LNCAP (cell line): ENCODE measurements around the gene PGGT1B.

ENCODE experiments used
- TF ChIP-seq, protein P1 (sequence below): fragments of 450-650 bp; IDR thresholded peaks from 2 replicates; pipeline ENCODE4 v1.5.1; 2017; ENCODE audit warnings: mild to moderate bottlenecking

PGGT1B gene

DNA sequence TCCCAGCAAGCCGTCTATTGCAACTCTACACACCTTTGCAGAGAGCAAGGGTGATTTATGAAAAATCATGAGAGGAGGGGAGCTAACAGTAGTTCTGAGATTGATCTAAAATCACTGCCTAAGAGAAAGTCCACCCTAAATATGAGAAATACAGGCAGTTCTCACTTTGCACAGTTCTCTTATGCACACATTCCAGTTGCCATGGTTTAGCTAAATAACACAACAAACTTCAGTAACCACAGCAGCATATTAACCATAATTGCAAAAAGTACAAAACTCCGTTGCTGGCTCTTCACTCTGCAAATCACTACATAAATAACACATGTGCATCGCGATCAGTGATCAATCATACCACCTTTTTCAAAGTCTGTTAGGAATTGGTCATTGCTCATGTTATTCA lies 31.1 kb downstream of the PGGT1B start:
- TF ChIP-seq, protein P1, sequence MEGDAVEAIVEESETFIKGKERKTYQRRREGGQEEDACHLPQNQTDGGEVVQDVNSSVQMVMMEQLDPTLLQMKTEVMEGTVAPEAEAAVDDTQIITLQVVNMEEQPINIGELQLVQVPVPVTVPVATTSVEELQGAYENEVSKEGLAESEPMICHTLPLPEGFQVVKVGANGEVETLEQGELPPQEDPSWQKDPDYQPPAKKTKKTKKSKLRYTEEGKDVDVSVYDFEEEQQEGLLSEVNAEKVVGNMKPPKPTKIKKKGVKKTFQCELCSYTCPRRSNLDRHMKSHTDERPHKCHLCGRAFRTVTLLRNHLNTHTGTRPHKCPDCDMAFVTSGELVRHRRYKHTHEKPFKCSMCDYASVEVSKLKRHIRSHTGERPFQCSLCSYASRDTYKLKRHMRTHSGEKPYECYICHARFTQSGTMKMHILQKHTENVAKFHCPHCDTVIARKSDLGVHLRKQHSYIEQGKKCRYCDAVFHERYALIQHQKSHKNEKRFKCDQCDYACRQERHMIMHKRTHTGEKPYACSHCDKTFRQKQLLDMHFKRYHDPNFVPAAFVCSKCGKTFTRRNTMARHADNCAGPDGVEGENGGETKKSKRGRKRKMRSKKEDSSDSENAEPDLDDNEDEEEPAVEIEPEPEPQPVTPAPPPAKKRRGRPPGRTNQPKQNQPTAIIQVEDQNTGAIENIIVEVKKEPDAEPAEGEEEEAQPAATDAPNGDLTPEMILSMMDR, result no peak

GRCh38 chr5:115229606-115230005 lies 33.1 kb downstream of the PGGT1B start:
- TF ChIP-seq, protein P1, result no peak

- TF ChIP-seq, protein P1, result no peak
Measured at GRCh38 chr5:115227281-115227680, 35.4 kb downstream of the PGGT1B start.

DNA sequence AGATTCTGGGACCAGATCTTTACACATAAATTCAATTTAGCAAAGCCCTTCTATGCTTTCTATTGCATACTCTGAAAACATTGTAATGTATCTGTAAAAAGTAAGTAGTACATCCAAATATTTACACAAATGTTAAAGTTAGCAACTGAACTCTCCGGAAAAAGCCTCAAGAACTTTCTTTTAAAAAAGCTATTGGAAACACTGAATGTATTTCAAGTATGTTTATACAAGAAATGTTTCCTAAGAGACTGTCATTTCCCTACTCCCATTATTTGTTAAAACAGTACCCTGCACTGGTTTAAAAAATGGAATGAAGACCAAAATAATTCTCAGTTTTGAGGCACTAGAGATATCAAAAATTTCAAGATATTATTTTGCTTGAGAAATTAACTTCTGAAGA lies 48.1 kb downstream of the PGGT1B start:
- TF ChIP-seq, protein P1, result no peak

DNA sequence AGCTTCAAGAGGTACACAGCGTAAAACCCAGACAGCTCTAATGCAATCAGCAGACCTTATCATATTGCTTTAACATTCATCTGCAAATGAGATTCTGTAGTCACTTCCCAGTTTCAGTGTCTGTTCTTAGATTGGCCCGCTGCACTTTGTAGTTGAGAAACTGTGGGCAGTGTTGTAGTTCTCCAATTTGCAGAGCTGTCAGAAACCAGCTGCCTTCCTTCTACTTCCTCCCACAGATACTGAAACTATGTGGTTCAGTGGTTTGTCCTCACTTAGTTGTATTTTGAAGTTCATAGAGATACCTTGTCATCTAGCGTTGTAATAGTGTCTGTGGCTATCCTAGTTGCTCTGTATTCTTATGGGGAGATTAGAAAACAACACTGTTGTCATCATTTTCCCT lies 53.4 kb downstream of the PGGT1B start:
- TF ChIP-seq, protein P1, result no peak

DNA sequence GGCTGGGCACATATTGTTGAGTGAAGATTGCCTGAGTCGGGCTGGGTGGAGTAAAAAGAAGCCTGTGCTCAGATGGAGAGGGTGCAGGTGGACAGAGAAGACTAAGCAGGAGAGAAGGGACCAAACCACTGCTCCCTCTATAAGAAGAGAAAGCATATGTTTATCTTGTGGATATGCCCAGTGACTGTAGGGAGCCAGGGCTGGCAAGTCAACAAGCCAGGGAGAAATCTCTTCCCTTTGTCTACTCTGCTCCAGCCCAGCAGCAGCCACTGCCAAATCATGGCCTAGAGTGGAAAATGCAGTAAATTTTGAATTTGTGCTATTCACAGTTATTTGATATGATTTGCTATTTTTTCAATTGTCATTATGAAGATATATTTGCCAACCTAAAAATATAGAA lies 59.7 kb downstream of the PGGT1B start:
- TF ChIP-seq, protein P1, result no peak

DNA sequence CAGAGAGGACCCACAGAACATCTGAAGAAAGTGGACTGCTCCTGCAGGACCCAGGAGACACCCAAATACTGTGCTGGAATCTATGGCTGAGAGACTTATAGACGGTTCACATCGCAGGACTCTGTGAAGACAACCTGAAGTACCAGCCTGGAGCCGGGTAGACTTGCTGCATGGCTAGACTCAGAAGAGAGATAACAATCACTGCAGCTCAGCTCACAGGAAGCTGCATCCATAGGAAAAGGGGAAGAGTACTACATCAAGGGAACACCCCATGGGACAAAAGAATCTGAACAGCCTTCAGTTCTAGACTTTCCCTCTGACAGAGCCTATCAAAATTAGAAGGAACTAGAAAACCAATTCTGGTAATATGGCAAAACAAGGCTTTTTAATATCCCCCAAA lies 66.5 kb downstream of the PGGT1B start:
- TF ChIP-seq, protein P1, result no peak

GRCh38 chr5:115194676-115195075 lies 68.0 kb downstream of the PGGT1B start:
- TF ChIP-seq, protein P1, result no peak
